Putamen (tissue), 1 donor: Measurements from ENCODE around the gene PBRM1.

Source experiments
- DNase-seq: peaks from one replicate; pipeline ENCODE4 v3.0.0-alpha.2; 2016; ENCODE audit warnings: low spot score

PBRM1 gene

GRCh38 chr3:52574056-52574965 lies 111.4 kb downstream of the PBRM1 start:
- DNase-seq = no peak

GRCh38 chr3:52572221-52572620 lies 113.5 kb downstream of the PBRM1 start:
- DNase-seq = no peak

DNA sequence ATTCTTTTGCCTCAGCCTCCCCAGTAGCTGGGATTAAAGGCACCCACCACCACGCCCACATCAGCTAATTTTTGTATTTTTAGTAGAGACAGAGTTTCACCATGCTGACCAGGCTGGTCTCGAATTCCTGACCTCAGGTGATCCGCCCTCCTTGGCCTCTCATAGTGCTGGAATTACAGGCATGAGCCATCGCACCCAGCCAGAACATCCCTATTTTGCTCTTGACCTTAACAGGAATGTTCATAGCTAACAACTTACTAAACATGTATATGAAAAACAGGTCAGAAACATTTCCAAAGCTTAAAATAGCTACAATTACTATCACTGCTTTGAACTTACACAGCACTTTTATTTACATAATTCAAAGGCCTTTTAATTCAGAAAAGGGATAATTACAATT lies 115.6 kb downstream of the PBRM1 start:
- DNase-seq = no peak

GRCh38 chr3:52568069-52568468 lies 117.6 kb downstream of the PBRM1 start:
- no peak for DNase-seq

DNA sequence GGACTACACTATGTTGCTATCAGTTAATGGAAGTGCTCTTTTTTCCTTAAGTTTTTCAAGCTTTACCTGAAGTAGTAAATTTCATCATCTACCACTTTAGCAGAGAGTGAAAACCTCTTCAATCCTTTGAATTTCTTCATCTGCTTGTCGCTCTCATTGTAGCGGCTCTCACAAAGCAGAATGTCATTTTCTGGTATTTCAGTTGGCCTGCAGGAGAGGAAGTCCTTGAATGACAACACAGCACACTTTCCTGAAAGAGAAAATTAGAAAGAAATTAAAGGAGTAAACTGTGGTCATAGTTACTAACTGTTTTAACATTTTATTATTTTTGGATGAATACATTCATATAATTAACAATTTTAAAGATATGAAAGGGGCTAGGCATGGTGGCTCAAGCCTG lies 121.7 kb downstream of the PBRM1 start:
- DNase-seq = no peak

- no peak for DNase-seq
Observed at GRCh38 chr3:52561028-52561747, 124.5 kb downstream of the PBRM1 start.

DNA sequence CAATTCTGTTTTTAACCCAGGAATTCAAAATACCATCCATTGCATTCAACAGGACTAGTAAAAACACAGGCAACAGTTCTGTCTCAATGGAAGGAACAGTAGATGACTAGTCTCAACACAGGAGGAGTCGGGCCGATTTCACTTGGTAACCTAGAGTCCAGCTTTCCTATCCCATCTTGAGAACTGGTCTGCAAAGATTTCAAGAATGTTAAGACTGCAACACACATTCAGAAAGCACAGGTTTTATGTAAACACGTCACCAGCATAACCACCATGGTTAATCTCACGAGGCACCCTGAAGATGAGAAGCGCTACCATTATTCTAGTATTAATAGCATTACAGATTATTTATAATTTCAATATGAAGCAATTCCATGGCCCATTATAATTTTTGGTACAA lies 127.3 kb downstream of the PBRM1 start:
- DNase-seq = no peak

DNA sequence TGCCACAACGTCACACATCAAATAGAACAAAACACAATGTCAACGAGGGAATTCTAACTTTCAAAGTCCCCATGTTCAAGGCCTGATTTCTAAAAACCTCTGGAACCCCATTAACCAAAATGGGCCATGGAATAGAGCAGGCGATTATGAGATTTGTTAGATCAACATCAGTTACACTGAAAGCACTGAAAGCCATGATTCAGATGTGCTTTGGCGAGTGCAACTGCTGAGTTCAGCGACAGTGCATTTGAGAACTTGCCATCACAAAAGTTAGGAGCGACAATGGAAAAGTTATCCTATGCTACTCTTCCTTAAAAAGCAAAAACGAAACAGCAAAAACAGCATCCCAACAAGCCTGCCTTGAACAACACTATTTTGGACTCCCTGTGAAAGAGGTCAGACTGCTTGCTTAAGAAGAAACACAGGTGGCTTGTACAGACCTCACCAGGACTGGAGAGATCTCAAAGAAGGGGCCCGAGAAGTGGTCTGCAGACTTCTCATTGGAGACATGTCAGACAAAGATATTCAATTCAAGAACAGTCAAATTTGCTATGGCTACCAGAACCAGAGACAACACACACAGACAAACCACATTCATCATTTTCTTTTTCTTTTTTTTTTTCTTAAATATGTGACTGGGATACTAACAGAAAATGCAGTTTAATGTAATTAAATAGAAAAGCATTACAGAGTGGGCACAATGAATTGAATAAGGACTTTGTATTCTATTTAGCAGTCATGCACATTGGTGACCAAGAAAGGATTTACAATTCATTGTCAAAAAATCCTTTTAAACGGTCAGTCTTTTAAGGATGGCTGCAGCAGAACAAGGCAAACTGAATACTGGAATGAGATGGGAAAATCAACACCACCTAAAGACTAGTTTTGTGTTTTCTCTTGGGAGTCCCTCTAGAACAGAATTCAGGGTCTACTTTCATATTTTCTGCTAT lies 128.4 kb downstream of the PBRM1 start:
- DNase-seq = no peak

DNA sequence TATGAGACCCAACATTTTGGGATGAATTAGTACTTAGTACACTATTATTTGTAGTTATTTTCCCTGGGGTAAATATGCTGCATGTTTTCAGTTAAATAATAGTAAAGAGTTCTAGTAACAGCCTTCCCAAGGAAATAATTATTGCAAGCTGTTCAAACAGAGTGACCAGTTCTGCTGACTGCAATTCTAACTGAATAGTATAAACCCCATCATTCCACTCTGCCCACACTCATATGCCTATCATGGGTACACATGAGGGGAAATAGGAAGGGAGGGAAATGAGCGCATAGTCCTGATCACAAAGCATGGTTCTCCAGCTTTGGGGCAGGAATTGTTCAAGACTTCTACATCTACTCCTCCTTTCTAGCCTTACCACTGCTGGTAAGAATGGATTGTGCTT lies 130.7 kb downstream of the PBRM1 start:
- DNase-seq = no peak

GRCh38 chr3:52554026-52554755 lies 131.5 kb downstream of the PBRM1 start:
- DNase-seq = no peak

GRCh38 chr3:52552089-52552488 lies 133.6 kb downstream of the PBRM1 start:
- no peak for DNase-seq

GRCh38 chr3:52551118-52551517 lies 134.6 kb downstream of the PBRM1 start:
- DNase-seq = no peak

DNA sequence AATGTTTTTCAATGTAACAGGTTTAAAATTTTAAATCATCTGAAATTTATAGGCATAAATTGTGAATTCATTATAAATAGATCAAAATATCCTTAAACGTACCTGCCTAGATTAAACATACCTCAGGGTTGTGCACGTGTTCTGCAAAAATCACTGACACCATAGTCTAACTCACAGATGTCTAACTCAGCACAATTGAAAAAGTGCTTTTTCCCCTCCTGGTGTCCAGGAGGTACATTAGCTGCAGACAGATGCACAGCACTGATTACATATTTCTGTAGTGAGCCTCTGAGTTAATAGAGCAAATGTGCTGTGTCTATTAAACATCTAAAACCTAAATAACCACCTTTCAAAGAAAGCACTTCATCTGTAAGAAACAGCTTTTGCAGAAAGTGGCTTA lies 138.6 kb downstream of the PBRM1 start:
- DNase-seq = no peak

DNA sequence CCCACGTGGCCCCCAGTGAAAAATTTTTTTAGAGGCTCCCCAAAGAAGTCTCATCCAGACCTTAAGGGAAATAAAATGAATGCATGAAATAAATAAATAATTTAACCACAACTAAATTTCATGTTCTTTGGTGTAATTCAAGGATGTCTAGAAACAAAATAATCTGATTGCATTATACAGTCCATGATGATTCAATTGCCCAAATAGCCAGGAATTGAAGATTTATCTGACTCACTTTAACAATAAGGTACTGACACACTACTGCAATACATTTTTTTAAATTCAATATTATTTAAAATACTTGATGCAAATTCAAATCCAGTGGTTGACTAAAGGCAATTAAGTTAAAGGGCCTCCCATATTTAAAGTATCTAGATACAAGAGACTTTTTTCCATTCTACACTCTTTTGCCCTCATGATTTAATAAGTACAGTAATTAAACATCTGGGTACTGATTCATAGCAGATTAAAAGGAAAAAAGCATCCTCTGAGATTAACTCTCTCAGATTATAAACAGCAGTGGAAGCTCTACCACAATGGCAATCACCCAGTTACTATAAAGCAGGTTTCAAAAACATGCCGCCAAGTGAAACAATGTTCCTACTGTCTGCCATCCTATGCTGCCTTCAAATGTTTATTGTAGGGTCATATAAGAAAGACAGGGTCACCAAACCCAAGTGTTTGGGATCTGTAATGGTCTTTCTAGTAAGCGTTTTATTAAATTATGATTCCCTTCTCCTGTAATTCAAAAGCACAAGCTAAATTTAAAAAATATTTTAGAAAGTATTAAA lies 139.4 kb downstream of the PBRM1 start:
- DNase-seq = no peak

- DNase-seq = no peak
Observed at GRCh38 chr3:52544937-52545336, 140.8 kb downstream of the PBRM1 start.

GRCh38 chr3:52541050-52541449 lies 144.7 kb downstream of the PBRM1 start:
- no peak for DNase-seq

GRCh38 chr3:52539010-52539653 lies 146.6 kb downstream of the PBRM1 start:
- no peak for DNase-seq

GRCh38 chr3:52537726-52538421 lies 147.8 kb downstream of the PBRM1 start:
- no peak for DNase-seq

DNA sequence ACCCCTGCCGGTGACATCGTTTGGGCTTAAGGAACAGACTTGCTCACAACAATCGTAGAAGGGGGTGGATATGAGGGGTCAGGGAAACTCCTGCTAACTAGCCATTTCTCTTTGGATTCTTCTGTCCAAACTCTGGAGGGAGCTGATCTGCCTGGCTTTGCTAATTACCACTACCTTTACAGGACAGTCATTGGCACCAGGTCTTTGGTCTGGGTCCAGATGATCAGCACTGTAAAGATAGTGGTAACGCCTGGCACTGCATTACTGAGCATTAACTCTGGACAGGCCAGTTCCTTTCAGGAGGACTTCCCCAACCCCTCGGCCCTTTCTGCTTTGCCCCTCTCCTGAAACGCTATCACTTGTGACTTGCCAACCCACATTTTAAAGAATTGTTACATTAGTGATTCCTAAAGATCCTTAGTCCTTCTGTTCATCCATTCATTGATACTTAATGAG lies 148.5 kb downstream of the PBRM1 start:
- DNase-seq = no peak
